ENCODE data around the gene ACTN3. TPM values are rescaled to one million over a fixed set of nuclear protein-coding genes. Genes with fewer than 3 reads are reported as not detected.
"Not testable (repeated sequence)": the region's sequence is repeated elsewhere in the genome, so short reads cannot be mapped to it uniquely, and the experiment has no call there.

Gene ACTN3
- total RNA-seq, 1 donor from 2014 or later = 0.07 TPM

DNA sequence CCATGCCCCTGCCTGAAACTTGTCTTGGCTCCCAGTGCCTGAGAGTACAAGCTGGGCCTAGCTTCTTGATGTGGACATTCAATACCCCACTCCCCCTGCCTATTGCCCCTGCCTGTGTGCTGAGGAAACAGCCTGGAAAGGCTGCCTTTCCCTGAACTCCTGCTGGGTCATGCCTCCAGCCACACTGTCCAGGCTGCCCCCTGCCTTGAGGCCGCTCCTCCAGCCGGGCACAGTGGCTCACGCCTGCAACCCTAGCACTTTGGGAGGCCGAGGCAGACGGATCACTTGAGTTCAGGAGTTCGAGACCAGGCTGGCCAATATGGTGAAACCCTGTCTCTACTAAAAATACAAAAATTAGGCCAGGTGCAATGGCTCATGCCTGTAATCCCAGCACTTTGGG lies 56.4 kb downstream of the ACTN3 start:
- no peak overlapping the region for H3K27ac Mint-ChIP-seq
- peaks cover 25% of the 10 kb centered on the region for H3K36me3 Mint-ChIP-seq (ENCODE audit: low read depth)
- no peak overlapping the region for H3K4me3 Mint-ChIP-seq
- no peaks in the 10 kb centered on the region for H3K9me3 Mint-ChIP-seq
- intact Hi-C loops (cut with micrococcal nuclease) = no loop called here
- DNase-seq = no peak
- H3K4me1 Mint-ChIP-seq = no peaks in the 10 kb centered on the region
- no peaks in the 10 kb centered on the region for H3K27me3 Mint-ChIP-seq

DNA sequence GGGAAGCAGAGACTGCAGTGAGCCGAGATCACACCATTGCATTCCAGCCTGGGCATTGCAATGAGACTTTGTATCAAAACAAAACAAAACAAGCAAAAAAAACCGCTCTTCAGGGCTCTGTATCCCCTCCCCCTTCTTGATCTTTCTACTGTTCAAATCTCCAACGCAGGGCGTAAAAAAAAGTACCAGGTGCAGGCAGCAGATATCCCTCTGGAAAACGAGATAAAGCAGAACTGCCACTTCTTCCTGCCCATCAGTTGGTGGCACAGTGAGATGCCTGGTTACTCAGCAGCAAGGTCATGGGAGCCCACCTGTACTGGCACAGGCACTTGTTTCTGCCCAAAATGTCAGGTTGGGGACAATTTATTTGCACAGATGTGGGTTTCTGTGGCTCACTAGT lies 57.5 kb downstream of the ACTN3 start:
- H3K9me3 Mint-ChIP-seq = no peaks in the 10 kb centered on the region
- H3K36me3 Mint-ChIP-seq (ENCODE audit: low read depth) = peaks cover 25% of the 10 kb centered on the region
- intact Hi-C loops (cut with micrococcal nuclease) = no loop called here
- H3K4me1 Mint-ChIP-seq = no peaks in the 10 kb centered on the region
- no peak overlapping the region for H3K4me3 Mint-ChIP-seq
- no peak for DNase-seq
- no peak overlapping the region for H3K27ac Mint-ChIP-seq
- H3K27me3 Mint-ChIP-seq = no peaks in the 10 kb centered on the region

DNA sequence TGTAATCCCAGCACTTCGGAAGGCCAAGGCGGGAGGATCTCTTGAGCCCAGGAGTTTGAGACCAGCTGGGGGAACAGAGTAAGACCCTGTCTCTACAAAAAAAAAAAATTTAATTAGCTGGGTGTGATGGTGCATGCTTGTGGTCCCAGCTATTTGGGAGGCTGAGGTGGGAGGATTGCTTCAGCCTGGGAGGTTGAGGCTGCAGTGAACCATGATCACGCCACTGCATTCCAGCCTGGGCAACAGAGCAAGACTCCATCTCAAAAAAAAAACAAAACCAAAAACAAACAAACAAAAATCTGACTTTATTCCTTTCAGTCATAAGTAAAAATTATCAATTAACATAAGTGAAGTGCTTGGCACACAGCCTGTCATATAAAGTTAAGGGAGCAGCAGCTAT lies 59.9 kb downstream of the ACTN3 start:
- DNase-seq; H3K4me3 Mint-ChIP-seq; intact Hi-C loops (cut with micrococcal nuclease); H3K9me3 Mint-ChIP-seq; H3K27me3 Mint-ChIP-seq; H3K27ac Mint-ChIP-seq; H3K4me1 Mint-ChIP-seq: not testable (repeated sequence)
- peaks cover 21% of the 10 kb centered on the region for H3K36me3 Mint-ChIP-seq (ENCODE audit: low read depth)

DNA sequence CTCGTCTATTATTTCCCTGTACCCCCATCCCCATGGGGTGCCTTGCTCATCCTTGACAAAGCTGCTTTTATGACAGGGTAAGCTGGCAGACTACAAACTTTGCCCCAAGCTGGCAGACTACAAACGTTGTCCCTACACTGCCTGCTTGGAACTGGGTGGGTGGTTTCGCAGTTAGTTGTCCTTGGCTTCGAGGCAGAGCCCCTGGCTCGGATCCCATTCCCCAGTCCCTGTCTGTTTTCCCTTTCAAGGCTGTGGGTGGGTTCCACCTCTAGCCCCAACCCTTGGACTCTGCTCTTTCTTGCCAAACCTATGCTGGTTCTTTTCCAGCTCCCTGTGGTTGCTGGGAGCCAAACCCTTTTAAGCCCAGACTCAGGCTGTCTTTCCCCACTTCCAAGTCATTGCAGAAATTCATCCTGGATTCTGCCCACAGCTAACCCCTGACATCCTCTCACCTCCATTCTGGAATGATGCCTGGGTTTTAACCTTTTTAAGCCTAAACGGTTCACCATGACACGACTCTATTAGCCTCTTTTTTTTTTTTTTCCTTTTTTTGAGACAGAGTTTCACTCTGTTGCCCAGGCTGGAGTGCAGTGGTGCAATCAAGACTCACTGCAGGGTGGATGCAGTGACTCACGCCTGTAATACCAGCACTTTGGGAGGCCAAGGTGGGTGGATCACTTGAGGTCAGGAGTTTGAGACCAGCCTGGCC lies 60.6 kb downstream of the ACTN3 start:
- H3K9me3 Mint-ChIP-seq = no peaks in the 10 kb centered on the region
- H3K27me3 Mint-ChIP-seq = no peaks in the 10 kb centered on the region
- no peak for DNase-seq
- H3K27ac Mint-ChIP-seq = no peak overlapping the region
- H3K4me3 Mint-ChIP-seq = no peak overlapping the region
- peaks cover 18% of the 10 kb centered on the region for H3K36me3 Mint-ChIP-seq (ENCODE audit: low read depth)
- intact Hi-C loops (cut with micrococcal nuclease) = no loop called here
- peaks cover 8% of the 10 kb centered on the region for H3K4me1 Mint-ChIP-seq

DNA sequence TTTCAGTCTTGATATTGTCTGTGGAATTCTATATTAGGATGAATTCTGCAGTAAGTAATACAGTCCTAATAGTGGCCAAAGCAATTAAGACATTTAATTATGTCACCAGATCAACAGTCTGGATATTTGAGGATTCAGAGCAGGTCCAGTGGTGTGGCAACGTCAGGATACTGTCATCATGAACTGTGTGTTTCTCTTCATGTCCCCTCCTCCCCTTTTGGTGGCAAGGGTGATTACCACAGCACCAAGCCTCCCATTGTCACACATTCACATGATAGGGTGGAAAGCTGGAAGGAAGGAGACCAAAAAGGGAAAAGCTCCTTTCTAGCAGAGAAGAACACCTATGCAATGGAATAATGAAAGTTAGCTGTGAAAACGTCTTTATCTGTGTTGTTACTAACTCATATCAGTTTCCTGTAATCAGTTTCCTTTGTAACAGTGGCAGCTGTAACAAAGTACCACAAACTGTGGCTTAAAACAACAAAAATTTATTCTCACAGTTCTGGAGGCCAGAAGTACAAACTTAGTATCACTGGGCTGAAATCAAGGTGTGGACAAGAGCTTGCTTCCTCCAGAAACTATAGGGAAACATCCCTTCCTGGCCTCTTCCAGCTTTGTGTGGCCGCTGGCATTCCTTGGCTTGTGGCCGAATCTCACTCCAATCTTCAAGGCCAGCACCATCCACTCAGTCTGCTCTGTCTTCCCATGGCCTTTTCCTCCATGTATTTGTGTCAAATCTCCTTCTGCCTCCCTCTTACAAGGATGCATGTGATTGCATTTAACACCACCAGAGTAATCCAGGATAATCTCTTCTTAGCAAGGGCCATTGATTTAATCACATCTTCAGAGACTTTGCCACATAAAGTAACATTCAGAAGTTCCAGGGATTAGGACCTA lies 63.3 kb downstream of the ACTN3 start:
- Mint-ChIP-seq H3K4me1 (peaks cover 8% of the 10 kb centered on the region), H3K4me3 (no peak overlapping the region), H3K9me3 (no peaks in the 10 kb centered on the region), H3K27me3 (no peaks in the 10 kb centered on the region), H3K27ac (no peak overlapping the region), H3K36me3 (ENCODE audit: low read depth) (peaks cover 12% of the 10 kb centered on the region)
- intact Hi-C loops (cut with micrococcal nuclease) = no loop called here
- DNase-seq = no peak

DNA sequence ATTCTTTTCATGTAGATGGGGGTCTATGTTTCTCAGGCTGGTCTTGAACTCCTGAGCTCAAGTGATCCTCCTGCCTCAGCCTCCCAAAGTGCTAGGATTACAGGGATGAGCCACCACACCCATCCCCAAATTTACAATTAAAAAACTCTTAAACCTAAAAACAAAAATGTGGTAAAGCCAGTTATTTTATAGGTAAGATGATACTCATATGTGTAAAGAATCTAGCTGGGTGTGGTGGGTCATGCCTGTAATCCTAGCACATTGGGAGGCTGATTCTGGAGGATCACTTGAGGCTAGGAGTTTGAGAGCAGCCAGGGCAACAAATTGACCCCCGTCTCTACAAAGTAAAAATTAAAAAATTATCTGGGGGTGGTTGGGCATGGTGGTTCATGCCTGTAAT lies 65.8 kb downstream of the ACTN3 start:
- intact Hi-C loops (cut with micrococcal nuclease) = no loop called here
- DNase-seq = no peak
- H3K4me3 Mint-ChIP-seq = no peak overlapping the region
- peaks cover 2% of the 10 kb centered on the region for H3K27me3 Mint-ChIP-seq
- H3K27ac Mint-ChIP-seq = no peak overlapping the region
- H3K36me3 Mint-ChIP-seq (ENCODE audit: low read depth) = peaks cover 24% of the 10 kb centered on the region
- H3K9me3 Mint-ChIP-seq = no peaks in the 10 kb centered on the region
- peaks cover 13% of the 10 kb centered on the region for H3K4me1 Mint-ChIP-seq

Other genes starting within 250 kb of the ACTN3 start
- gene CD248, start 229.9 kb upstream of the ACTN3 start, total RNA-seq = not detected in 2 replicates
- gene RIN1, start 210.5 kb upstream of the ACTN3 start, total RNA-seq = 0.99 and 1.1 TPM in 2 replicates
- gene BRMS1, start 201.8 kb upstream of the ACTN3 start, total RNA-seq = 55.6 and 58.4 TPM in 2 replicates
- 10.8 and 11.1 TPM in 2 replicates for gene B4GAT1, start 199.3 kb upstream of the ACTN3 start, total RNA-seq
- gene SLC29A2, start 175.1 kb upstream of the ACTN3 start, total RNA-seq = 17.4 and 18.9 TPM in 2 replicates
- 0.09 TPM in 1 of 2 replicates, not detected in the other for gene NPAS4, start 125.9 kb upstream of the ACTN3 start, total RNA-seq
- gene MRPL11, start 108.1 kb upstream of the ACTN3 start, total RNA-seq = 102 TPM in 2 replicates
- gene PELI3, start 80.0 kb upstream of the ACTN3 start, total RNA-seq = 16.1 and 18.3 TPM in 2 replicates
- 97.1 and 106 TPM in 2 replicates for gene DPP3, start 66.5 kb upstream of the ACTN3 start, total RNA-seq
- 17.6 and 18.3 TPM in 2 replicates for gene BBS1, start 36.3 kb upstream of the ACTN3 start, total RNA-seq
- 12.2 and 13.9 TPM in 2 replicates for gene ZDHHC24, start 855 bp upstream of the ACTN3 start, total RNA-seq
- 0.68 and 1.2 TPM in 2 replicates for gene CTSF, start 21.7 kb downstream of the ACTN3 start, total RNA-seq
- gene CCDC87, start 46.2 kb downstream of the ACTN3 start, total RNA-seq = 0.19 and 0.21 TPM in 2 replicates
- gene CCS, start 46.3 kb downstream of the ACTN3 start, total RNA-seq = 28.3 and 31.4 TPM in 2 replicates
- 209 and 214 TPM in 2 replicates for gene RBM14, start 69.7 kb downstream of the ACTN3 start, total RNA-seq
- 109 and 133 TPM in 2 replicates for gene RBM4, start 91.8 kb downstream of the ACTN3 start, total RNA-seq
- gene RBM4B, start 131.0 kb downstream of the ACTN3 start, total RNA-seq = 15.6 and 16.0 TPM in 2 replicates
- gene SPTBN2, start 182.3 kb downstream of the ACTN3 start, total RNA-seq = 0.88 and 1.6 TPM in 2 replicates

All from activated CD4-positive, alpha-beta T cell treated with anti-CD3 and anti-CD28 coated beads, Interleukin-2, amount 10 ng/mL, durations not matched to agents 24 days and 14 days (primary cell).